HUDEP-2 (cell line): ENCODE results near the gene CT45A7.
"Not testable (repeated sequence)": the region's sequence is repeated elsewhere in the genome, so short reads cannot be mapped to it uniquely, and the experiment has no call there.

Experiments
- DNase-seq, 76 experiments: peaks; one replicate each; lab custom pipeline; 2025; ENCODE audit not compliant: unreplicated experiment in 76 of 76; lab: John Stamatoyannopoulos, UW

Gene CT45A7, protein sequence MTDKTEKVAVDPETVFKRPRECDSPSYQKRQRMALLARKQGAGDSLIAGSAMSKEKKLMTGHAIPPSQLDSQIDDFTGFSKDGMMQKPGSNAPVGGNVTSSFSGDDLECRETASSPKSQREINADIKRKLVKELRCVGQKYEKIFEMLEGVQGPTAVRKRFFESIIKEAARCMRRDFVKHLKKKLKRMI

GRCh38 chrX:135837180-135837579, at the start of gene CT45A7:
Gene CT45A7, minus strand, starts transcription at chrX:135837280. Its CDS starts 3,747 bp downstream, at chrX:135833533.
- not testable (repeated sequence) for DNase-seq

DNA sequence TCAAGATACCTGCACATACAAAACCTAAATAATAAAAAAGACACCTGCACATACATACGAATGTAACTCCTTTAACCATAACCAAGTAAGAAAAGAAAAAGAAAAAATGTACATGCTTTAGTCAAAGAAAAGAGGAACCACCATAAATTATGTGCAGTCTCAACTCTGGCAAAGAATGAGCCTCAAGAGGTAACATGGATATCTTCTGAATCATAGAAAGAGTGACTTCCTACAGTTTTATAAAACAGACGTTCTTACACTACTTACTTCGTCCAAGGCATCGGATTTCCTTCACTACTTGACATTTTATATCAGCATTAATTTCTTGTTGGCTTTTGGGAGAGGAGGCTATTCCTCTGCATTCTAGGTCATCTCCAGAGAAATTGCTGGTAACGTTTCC, 45.7 kb upstream of the CT45A7 start:
- DNase-seq = not testable (repeated sequence)

DNA sequence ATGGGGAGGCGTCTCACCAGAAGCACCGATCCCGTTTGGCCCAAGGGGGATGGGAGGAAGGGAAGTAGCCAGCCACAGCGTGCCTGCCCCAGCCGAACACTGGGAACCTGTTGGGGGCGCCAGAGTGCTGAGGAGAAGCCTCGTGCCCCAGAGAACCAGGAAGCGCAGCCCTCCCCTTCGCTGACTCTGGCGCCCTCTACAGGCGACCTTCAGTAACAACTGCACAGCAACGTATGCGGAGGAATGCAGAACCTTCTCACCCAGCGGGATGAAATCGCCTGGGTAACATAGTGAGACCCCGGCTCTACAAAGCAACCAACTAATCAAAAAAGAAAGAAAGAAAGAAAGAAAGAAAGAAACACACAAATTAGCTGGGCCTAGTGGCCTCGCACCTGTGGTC, 34.6 kb upstream of the CT45A7 start, which contains the start of gene CT45A9:
CT45A9 (minus strand) TSS at position 101 of the 400 bp plus-strand sequence. CDS start 3,751 bp downstream, outside the sequence.
- not testable (repeated sequence) for DNase-seq

DNA sequence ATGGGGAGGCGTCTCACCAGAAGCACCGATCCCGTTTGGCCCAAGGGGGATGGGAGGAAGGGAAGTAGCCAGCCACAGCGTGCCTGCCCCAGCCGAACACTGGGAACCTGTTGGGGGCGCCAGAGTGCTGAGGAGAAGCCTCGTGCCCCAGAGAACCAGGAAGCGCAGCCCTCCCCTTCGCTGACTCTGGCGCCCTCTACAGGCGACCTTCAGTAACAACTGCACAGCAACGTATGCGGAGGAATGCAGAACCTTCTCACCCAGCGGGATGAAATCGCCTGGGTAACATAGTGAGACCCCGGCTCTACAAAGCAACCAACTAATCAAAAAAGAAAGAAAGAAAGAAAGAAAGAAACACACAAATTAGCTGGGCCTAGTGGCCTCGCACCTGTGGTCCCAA, 17.4 kb upstream of the CT45A7 start, which contains the start of gene CT45A8:
CT45A8 (minus strand) TSS at position 101 of the 400 bp plus-strand sequence. CDS start 3,755 bp downstream, outside the sequence.
- DNase-seq = not testable (repeated sequence)

DNA sequence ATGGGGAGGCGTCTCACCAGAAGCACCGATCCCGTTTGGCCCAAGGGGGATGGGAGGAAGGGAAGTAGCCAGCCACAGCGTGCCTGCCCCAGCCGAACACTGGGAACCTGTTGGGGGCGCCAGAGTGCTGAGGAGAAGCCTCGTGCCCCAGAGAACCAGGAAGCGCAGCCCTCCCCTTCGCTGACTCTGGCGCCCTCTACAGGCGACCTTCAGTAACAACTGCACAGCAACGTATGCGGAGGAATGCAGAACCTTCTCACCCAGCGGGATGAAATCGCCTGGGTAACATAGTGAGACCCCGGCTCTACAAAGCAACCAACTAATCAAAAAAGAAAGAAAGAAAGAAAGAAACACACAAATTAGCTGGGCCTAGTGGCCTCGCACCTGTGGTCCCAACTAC, 17.2 kb downstream of the CT45A7 start, which contains the start of gene CT45A2:
CT45A2 (minus strand) TSS at position 101 of the 400 bp plus-strand sequence. CDS start 3,747 bp downstream, outside the sequence.
- DNase-seq = not testable (repeated sequence)

DNA sequence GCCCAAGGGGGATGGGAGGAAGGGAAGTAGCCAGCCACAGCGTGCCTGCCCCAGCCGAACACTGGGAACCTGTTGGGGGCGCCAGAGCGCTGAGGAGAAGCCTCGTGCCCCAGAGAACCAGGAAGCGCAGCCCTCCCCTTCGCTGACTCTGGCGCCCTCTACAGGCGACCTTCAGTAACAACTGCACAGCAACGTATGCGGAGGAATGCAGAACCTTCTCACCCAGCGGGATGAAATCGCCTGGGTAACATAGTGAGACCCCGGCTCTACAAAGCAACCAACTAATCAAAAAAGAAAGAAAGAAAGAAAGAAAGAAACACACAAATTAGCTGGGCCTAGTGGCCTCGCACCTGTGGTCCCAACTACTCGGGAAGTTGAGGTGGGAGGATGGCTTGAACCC, 34.4 kb downstream of the CT45A7 start, which contains the start of gene CT45A6:
CT45A6 (minus strand) TSS at position 101 of the 400 bp plus-strand sequence. CDS start 3,794 bp downstream, outside the sequence.
- DNase-seq = not testable (repeated sequence)

DNA sequence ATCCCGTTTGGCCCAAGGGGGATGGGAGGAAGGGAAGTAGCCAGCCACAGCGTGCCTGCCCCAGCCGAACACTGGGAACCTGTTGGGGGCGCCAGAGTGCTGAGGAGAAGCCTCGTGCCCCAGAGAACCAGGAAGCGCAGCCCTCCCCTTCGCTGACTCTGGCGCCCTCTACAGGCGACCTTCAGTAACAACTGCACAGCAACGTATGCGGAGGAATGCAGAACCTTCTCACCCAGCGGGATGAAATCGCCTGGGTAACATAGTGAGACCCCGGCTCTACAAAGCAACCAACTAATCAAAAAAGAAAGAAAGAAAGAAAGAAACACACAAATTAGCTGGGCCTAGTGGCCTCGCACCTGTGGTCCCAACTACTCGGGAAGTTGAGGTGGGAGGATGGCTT, 51.7 kb downstream of the CT45A7 start, which contains the start of gene CT45A5:
CT45A5 (minus strand) TSS at position 101 of the 400 bp plus-strand sequence. CDS start 3,774 bp downstream, outside the sequence.
- DNase-seq = not testable (repeated sequence)
